HG02970 (cell line): ENCODE measurements around the gene HAGH.
"Not testable (repeated sequence)": the region's sequence is repeated elsewhere in the genome, so short reads cannot be mapped to it uniquely, and the experiment has no call there.

Source experiments
- ATAC-seq: cut with Tn5 transposase; IDR thresholded peaks from one replicate; pipeline ENCODE4 v1.9.1; 2021; ENCODE audit warnings: mild to moderate bottlenecking, moderate library complexity, moderate number of reproducible peaks; ENCODE audit not compliant: unreplicated experiment, low FRiP score

The HAGH gene

DNA sequence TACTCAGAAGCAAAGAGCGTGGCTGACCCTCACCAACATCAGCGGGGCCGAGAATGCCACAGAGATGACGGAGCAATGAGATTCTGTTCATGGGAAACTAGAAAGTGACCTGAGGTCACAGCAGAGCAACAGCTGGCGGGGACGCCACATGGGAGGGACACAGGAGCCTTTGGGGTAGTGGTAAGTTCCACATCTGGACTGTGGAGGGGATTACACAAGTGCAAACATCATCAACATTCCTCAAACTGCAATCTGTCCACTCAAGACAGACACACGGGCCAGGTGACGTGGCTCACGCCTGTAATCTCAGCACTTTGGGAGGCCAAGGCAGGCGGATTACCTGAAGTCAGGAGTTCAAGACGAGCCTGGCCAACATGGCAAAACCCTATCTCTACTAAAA is 11.2 kb downstream of the HAGH start:
- ATAC-seq, result no peak

GRCh38 chr16:1812732-1813163 is 13.9 kb downstream of the HAGH start:
- ATAC-seq, result no peak

GRCh38 chr16:1810536-1810935 is 16.1 kb downstream of the HAGH start:
- ATAC-seq, result no peak

DNA sequence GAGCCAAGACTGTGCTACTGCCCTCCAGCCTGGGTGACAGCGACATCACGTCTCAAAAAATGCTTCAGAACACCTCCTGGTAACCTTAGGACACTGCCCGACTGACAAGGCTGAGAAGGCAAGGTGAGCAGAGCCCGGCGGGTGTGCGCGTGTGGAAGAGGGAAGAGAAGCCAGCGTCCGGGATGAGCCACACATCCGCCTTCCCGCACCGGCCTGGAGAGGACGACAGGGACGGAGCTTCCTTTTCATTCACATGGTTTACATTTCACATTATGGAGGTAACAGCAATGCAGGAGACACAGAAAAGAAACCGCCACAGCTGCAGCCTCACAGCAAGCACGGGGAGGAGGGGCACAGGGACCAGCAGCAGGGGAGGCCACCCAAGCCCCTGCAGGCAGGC is 16.5 kb downstream of the HAGH start:
- ATAC-seq, result no peak

DNA sequence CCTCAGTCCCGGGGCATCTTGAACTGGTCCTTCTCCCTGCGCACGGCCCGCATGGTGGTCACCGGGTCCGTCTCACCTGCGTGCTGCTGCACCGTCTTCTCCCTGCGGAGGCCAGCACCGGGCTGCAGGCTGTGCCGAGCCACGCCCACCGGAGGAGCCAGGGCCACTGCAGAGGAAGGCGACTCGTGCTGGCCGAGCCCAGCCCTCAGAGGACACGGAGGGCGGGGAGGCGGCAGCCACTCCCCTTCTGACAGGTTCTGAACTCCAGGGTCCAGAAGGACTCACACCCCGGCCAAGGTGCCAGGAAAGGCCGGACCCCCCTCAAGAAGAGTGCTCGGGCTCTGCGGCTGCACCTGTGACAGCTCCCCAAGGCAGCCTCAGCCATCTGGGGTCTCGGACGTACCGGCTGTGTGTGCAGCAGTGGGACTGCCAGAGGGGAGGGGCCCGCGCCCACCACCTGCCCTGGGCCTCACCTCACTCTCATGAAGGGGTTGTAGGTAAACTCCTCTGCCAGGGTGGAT is 17.3 kb downstream of the HAGH start:
- no peak for ATAC-seq

GRCh38 chr16:1808691-1809090 is 17.9 kb downstream of the HAGH start:
- no peak for ATAC-seq

- no peak for ATAC-seq
Observed at GRCh38 chr16:1807626-1808025, 19.0 kb downstream of the HAGH start.

GRCh38 chr16:1800701-1801100 is 25.9 kb downstream of the HAGH start:
- ATAC-seq, result no peak

GRCh38 chr16:1799263-1799662 is 27.4 kb downstream of the HAGH start:
- not testable (repeated sequence) for ATAC-seq

DNA sequence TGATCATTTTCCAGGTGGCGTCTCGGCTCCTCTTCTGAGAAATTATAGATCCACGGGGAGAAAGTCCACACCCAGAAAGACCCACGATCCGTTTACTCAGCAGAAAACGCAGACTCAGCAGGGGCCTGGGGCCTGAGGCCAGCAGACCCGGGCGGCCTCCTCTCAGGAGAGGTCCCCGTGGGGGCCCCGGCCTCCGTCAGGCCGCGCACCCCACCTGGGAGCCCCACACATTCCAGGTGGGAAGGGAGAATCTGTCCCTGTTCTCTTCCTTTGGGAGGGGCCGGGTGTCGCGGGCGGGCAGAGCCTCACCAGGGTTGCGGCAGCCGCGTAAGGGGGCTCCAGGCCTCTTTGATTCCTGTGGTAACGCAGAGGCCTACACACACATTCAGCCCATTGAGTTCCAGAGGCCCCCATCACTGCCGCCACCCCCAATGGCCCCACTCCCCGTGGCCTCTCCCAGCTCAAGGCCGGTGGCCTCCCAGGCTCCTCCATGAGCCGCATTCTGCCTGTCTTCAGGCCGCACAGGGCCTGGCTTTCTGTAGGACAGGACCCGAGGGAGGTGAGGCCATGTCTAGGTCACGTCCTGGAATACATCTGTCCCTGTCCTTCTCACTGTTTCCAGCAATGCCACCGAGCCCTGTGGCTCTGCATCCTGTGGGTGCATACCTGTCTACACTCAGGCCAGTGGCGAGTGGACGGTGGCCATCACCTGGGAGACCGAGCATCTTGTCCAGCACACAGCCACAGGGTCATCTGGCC is 31.5 kb downstream of the HAGH start:
- no peak for ATAC-seq

DNA sequence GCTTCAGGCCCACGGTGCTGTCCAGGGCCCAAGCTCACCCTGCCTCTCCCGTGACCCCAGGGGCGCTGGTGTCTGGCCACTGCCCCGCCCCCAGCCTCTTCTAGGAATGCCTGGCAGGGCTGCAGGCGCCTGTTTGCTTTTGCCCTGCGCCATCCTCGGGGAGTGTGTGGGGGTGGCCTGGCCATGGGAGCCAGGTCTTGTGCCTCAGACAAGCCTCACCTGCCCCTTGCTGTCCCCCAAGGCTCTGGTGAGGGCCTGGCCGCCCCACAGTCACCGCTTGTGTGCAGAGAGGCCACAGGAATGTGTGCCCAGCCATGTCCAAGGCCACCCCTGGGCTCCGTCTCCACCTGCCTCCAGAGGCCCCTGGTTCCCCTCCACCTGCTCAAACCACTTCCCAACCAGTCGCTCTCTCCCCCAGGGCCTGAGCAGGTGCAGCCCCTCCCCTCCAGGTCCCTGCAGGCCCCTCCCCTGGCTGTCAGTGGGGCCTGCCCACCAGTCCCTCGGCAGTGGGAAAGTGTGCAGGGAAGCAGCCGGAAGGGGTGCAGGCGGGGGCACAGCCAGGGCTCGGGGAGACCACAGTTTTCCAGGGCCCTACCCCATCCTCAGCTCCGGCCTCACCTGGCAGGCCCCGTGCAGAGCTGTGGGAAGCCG is 32.3 kb downstream of the HAGH start:
- no peak for ATAC-seq

DNA sequence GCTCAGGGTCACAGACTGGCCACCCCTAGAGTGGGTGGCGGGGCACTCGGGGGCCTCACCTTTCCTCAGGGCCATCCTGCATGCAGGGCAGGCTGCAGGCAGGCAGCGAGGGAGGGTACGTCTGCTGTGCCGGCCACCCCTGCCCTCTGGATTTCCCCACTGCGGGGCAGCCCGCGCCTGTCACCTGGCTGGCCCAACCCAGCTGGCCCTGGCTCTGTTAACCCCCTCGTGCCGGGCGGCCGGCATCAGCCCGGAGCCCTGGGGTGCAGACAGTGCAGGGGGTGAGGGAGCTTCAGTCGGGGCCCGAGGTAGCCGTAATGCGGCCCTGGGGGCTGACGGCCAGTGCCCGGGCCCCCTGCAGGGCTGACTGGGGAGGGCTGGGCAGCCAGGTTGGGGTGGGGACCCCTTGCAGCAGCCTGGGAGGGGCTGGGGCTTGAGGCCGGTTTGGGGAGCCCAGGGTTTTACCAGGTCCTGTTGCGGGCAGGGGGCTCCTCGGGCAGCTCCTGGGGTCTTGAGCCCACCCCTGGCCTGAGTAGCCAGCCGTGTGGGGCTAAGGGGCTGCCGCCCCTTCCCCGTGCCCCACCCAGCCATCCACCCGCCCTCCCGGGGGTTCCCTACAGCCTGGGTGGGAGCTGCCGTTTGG is 32.9 kb downstream of the HAGH start, which contains the start of gene IGFALS:
Gene IGFALS, minus strand, starts transcription at position 128 of the 643 bp plus-strand sequence. Its CDS starts 53 bp downstream, at position 75.
- no peak for ATAC-seq

DNA sequence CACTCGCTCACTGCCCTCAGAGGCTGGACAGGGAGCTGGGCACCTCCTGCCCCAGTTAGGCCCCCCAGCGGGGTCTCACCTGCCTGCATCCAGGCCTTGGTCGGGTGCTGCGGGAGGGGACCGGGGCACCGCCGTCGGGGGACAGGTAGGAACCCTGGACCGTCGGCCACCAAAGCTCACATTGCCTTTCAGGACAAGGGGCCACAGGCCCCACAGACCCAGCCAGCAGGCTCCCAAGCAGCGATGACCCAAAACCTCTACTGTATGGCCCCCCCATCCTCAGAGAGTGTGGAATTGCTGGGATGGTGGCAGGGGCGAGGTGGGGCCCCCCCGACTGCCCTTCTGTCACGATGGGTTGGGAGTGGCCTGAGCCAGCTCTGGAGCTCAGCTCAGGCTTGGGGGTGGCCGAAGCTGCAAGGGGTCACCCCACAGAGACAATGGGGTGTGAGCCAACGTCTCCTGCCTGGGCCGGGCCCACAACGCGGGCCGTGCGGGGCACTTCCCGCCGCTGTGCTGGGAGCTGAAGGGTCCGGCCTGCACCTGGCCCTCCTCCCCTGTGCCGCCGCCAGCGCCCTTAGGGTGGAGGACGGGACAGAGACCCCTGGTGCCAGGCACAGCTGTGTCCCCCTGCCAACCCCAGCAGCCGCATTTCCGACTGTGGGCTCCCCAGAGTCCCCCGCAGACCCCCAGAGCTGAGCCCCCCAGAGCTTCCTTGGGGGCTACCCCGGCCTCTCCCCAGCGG is 33.6 kb downstream of the HAGH start:
- no peak for ATAC-seq

- ATAC-seq, result no peak
Observed at GRCh38 chr16:1791943-1792812, 34.4 kb downstream of the HAGH start.

DNA sequence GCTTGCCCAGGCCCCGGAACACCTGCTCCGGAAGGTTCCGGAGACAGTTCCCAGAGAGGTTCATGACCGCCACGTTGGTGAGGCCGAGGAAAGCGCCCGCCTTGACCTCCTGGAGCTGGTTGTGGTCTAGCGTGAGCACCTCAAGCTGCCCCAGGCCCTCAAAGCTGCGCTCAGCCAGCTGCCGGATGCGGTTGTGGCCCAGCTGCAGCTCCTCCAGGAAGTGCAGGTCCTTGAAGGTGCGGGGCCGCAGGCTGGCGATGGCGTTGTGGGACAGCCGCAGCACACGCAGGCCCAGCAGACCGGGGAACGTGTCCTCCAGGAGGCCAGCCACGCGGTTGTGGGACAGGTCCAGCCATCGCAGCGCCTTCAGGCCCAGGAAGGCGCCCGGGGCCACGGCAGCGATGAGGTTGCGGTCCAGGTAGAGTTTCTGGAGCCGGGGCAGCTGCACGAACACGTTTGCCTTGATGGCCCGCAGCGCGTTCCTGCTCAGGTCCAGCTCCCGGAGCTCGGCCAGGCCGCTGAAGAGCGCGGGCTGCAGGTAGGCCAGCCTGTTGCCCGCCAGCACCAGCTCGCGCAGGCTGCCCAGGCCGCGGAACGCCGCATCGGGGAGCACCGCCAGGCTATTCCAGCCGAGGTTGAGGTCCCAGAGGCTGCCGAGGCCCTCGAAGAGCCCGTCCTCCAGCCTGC is 35.2 kb downstream of the HAGH start:
- no peak for ATAC-seq

- ATAC-seq, result no peak
Observed at GRCh38 chr16:1790611-1791255, 35.9 kb downstream of the HAGH start.

DNA sequence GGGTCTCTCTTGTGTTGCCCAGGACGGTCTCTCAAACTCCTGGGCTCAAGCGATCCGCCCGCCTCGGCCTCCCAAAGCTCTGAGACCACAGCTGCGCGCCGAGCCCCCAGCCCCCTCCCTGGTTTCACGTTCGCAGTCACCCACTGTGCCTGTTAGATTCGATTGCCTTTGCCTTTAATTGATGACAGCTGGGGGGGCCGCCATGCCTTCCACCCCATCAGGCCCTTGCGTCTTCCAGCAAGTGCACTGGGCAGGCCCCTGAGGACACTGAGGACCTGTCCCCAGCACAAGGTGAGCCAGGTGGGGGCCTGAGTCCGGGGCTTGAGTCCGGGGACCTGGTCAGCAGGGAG is 36.4 kb downstream of the HAGH start:
- no peak for ATAC-seq

- ATAC-seq, result no peak
Observed at GRCh38 chr16:1789643-1790045, 37.0 kb downstream of the HAGH start.

GRCh38 chr16:1788708-1789100 is 37.9 kb downstream of the HAGH start:
- no peak for ATAC-seq
